Adrenal gland (tissue), 5 donors: Measurements from ENCODE around the gene AIDA.

Experiments used
- POLR2A ChIP-seq, 2 donors: fragments of 450-650 bp; IDR thresholded peaks; one replicate each; pipeline ENCODE4 v1.6.1; 2017; ENCODE audit warnings: antibody characterized with exemption in 2 of 2, mild to moderate bottlenecking in 2 of 2, moderate library complexity in 1 of 2
- TF ChIP-seq, protein P1 (sequence below), 6 experiments: fragments of 450-650 bp in 4 of 6; fragments of 200-600 bp in 2 of 6; sonication (generic) in 1 of 6; IDR thresholded peaks; 1 replicate in 5 of 6; 2 replicates in 1 of 6; pipeline versions ENCODE4 v1.5.1 to v1.8.0; 2016 to 2021; ENCODE audit warnings: antibody characterized with exemption in 6 of 6, mild to moderate bottlenecking in 2 of 6, moderate library complexity in 1 of 6
- donor health status: DM: no; HTN: no; CAD: no.

DNA sequence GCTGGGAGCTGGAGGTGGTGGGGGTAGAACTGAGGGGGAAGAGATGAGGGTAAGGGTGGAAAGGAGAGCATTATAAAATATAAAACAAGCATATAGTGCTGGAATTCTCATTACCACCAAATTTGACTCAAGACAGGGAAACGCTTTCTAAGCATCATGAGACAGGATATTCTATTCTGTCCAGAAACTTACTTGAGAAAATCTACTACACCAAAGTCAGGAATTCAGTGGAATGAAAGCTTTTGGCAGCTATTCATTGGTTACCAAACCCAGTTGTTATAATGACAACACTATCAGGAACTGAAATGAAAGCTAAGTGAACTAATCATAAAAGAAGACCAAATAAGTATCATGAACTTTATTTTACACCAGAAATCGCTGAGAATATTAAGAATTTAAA is 14.5 kb downstream of the AIDA start:
- TF ChIP-seq POLR2A (IDR thresholded peaks at IDR 0.05), result no peak
- TF ChIP-seq, protein P1, sequence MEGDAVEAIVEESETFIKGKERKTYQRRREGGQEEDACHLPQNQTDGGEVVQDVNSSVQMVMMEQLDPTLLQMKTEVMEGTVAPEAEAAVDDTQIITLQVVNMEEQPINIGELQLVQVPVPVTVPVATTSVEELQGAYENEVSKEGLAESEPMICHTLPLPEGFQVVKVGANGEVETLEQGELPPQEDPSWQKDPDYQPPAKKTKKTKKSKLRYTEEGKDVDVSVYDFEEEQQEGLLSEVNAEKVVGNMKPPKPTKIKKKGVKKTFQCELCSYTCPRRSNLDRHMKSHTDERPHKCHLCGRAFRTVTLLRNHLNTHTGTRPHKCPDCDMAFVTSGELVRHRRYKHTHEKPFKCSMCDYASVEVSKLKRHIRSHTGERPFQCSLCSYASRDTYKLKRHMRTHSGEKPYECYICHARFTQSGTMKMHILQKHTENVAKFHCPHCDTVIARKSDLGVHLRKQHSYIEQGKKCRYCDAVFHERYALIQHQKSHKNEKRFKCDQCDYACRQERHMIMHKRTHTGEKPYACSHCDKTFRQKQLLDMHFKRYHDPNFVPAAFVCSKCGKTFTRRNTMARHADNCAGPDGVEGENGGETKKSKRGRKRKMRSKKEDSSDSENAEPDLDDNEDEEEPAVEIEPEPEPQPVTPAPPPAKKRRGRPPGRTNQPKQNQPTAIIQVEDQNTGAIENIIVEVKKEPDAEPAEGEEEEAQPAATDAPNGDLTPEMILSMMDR (IDR thresholded peaks at IDR 0.05), result no peak
